Activated gamma-delta T cell treated with anti-CD3 and anti-CD28 coated beads, Interleukin-2, amount 50 U/mL, for 16 hours (primary cell): Measurements from ENCODE around the gene TGIF2LX.
"Not testable (repeated sequence)": the region's sequence is repeated elsewhere in the genome, so short reads cannot be mapped to it uniquely, and the experiment has no call there.

Source experiments
- DNase-seq: peaks from one replicate; pipeline ENCODE4 v3.0.0-alpha.2; 2020; ENCODE audit warnings: low read depth

TGIF2LX gene

DNA sequence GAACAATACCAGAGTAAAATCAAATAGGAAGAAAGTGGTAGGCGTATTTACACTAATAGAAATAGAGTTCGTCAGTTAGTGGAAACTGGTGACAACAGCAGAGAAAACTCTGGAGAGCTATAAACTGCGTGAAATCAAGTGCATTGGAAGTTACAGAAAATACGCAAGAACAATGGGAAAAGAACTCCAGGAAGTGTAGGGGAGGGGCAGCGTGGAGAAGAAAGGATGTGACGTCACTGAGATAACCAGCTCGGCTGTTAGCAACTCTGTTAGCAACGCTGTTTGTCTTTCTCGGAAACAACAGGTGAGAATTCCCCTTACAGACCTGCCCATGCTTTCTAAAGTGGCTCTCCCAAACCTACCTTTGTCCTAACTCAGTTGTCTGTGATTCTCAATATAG is at the start of gene TGIF2LX:
TSS of gene TGIF2LX (plus strand) at position 244 of the 400 bp plus-strand sequence. CDS start 178 bp downstream, outside the sequence.
- not testable (repeated sequence) for DNase-seq

DNA sequence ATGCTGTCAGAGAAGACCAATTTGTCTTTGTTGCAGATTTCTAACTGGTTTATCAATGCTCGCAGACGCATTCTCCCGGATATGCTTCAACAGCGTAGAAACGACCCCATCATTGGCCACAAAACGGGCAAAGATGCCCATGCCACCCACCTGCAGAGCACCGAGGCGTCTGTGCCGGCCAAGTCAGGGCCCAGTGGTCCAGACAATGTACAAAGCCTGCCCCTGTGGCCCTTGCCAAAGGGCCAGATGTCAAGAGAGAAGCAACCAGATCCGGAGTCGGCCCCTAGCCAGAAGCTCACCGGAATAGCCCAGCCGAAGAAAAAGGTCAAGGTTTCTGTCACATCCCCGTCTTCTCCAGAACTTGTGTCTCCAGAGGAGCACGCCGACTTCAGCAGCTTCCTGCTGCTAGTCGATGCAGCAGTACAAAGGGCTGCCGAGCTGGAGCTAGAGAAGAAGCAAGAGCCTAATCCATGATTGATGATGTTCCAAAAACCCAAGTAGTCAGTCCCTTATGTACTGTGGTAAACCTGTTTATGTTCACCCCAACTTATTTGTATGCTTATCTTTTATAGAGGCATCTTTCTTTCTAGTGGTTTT is 728 bp downstream of the TGIF2LX start:
- not testable (repeated sequence) for DNase-seq

DNA sequence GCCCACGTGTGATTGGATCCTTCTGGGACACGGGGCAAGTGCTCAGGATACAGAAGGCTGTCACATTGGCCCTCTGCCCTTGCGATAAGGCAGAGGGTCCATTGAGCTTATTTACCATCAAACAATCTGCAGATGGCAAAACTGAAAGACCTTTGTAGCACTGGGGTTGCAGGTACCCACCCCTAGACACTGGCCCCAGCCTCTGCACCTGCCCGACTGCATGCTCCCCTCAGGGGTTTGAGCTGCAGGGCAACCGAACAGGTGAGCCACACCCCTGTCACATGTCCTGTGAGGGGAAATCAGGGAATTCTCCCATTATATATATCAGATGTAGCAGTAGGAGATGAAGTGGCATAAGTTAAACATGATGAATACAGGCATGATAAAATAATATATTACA is 21.4 kb downstream of the TGIF2LX start:
- not testable (repeated sequence) for DNase-seq

DNA sequence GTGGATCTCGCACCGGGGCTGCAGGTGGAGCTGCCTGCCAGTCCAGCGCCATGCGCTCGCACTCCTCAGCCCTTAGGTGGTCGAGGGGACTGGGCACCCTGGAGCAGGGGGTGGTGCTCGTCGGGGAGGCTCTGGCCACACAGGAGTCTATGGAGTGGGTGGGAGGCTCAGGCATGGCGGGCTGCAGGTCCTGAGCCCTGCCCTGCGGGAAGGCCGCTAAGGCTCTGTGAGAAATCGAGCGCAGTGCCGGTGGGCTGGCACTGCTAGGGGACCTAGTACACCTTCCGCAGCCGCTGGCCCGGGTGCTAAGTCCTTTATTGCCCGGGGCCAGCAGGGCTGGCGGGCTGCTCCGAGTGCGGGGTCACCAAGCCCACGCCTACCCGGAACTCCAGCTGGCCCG is 43.9 kb downstream of the TGIF2LX start:
- DNase-seq: not testable (repeated sequence)
